Dedifferentiated amniotic fluid mesenchymal stem cell (primary cell): Measurements from ENCODE around the gene ATP5PD.
A peak's percentile ranks its signal among the peaks of the same experiment; 100 is the strongest.

Experiments
- DNase-seq: peaks from one replicate; pipeline ENCODE4 v3.0.0-alpha.2; 2016; ENCODE audit errors: extremely low spot score

The ATP5PD gene

DNA sequence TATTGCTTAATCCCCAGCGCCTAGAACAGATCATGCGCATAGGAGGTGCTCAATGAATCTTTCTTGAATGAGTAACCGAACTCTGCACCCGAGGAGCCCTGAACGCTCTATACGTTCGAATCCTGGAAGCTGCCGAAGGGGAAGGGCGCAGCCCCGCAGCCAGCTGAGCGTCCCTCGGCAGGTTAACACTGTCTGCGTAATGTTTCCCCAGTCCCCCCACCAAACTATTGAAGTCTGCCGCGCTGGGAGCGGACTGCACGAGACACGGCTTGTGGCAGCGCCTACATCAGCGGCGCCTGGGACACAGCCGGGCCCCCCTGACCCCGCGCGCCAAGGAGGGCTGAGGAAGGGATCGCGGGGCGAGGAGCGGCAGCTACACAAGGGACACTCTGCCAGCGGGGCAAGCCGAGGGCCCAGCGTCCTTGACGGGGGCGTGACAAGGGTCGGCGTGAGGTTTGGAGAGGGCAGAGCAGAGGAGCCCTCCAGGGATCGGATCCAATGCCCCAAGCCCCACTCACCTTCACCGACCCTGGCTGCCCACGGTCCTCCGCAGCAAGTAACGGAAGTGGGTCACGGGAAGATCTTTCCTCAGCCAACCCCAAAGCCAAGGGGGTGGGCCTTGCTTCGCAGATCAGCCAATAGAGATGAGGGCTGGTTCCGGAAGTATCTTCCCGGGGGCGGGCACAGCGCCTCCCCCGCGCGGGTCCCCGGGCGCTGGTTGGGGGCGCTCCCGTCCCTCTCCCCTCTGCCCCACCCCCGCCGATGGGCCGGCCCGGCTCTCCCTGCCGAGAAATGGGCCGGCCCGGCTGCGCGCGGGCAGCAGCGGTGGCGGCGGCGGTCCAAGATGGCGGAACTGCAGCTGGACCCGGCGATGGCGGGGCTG is at the start of gene ATP5PD, which contains the start of gene KCTD2:
Gene ATP5PD (minus strand): TSS at position 563 of the 883 bp plus-strand sequence. CDS start 4,319 bp downstream, outside the sequence.
Gene KCTD2 (plus strand): TSS at position 819 of the 883 bp plus-strand sequence. CDS start 26 bp downstream, at position 845.
- DNase-seq, result peak; percentile 97

DNA sequence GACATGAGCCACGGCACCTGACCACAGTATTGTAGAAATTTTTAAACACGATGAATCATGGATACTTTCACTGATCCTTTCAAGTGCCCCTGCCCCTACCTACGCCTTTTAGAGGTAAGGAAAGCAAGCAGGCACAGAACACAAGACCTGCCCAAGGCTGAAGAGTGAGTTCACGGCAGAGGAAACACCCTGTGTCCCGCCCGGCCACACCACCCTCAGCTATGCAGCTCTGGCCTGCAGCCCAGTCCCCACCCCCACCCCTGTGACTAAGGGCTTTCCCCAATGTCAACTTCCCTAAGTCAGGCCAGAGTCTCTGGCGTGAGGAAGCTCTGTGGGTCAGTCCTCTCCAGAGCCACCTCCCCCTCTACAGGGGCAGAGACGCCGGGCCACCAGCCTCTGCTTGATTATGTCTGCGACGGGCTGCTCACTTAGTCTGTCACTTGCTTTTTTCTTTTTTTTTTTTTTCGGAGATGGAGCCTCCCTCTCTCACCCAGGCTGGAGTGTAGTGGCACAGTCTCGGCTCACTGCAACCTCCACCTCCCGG is 49.4 kb upstream of the ATP5PD start:
- peak; percentile 56 for DNase-seq

- DNase-seq, result no peak
These were observed 48.2 kb upstream of the ATP5PD start for GRCh38 chr17:75094871-75095399.

DNA sequence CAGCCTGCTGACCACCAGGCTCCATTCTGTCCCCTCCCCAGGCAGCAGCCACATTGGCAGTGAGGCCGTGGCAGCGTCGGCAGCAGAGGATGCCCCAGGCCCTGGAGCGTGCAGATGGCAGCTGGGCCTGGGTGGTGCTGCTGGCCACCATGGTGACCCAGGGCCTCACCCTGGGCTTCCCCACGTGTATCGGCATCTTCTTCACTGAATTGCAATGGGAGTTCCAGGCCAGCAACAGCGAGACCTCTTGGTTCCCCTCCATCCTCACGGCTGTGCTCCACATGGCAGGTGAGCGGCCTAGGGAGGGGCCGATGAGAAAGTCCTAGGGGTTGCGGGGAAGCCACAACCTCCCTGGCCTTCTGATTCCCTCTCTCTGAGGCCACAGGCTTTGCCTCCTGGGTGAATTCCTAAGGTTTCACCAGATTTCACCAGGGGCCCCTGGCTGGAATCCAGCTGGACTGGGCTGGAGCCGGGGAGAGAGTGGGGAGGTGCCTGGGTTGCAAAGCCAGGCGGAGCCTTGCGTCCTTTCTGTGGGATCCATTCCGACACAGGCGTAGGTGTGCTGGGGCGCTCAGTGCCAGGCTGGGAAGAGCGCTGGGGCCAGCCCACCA is 46.9 kb upstream of the ATP5PD start:
- DNase-seq, result no peak

DNA sequence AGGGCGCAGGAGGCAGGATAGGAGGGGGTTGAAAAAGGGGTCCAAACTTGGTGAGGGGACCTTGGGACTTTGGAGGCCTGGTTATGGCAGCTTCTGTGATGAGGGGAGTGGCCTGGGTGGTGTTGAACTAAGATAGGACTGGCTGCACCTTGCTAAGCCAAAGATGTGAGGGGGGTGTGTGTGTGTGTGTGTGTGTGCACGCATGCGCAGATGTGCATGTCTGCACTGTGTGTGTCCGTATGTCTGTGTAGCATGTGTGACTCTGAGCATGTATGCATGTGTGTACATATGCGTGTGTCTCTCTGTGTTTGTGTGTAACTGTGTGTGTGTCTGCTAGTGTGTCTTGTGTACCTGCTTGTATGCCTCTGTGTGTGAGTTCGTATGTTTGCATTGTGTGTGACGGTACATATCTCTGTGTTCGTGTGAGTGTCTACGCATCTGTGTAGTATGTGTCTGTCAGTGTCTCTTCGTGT is 45.1 kb upstream of the ATP5PD start:
- DNase-seq, result no peak

DNA sequence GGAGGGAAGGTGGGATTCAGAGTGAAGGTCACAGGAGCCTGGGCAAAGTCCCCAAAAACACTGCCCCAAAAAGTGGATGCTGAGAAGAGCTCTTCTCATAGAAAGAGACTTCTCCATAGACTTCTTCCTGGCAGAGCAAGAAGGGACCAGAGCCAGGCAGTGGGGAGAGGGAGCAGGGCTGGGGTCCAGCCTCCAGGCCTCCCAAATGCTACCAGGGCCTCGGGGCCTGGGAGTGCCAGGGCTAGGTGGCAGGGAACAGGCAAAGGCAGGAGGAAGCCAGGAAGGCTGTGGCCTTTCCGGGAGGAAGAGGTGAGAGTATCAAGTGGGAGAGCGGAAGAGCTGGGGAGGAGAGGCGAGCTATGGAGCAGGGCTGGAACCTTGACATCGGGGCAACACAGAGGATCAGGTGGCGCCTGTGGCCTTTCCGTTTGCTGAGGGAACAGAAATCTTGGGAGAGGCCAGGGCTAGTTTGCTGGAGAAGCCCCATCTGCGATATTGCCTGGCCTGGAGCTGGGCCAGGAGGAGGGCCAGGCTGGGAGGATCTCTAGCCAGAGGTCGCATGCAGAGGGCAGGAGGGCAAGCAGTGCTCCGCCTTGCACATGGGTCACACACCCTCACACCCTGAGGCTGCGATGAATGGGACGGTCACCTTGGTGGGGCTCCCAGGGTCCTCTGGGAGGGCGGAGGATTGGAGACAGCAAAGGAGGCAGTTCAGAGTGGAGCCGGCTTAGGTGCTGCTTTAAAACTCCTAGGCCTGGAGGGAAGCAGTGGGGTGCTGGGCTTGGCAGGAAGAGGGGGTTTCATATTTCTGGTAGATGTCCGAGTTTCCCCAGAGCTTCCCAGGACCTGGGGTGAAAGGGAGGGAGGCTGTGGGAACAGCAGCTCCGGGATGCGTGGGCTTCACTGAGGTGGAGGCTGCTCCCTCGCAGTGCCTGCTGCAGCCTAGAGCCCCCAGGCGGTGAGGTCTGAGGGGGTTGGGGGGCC is 44.4 kb upstream of the ATP5PD start:
- DNase-seq, result no peak

DNA sequence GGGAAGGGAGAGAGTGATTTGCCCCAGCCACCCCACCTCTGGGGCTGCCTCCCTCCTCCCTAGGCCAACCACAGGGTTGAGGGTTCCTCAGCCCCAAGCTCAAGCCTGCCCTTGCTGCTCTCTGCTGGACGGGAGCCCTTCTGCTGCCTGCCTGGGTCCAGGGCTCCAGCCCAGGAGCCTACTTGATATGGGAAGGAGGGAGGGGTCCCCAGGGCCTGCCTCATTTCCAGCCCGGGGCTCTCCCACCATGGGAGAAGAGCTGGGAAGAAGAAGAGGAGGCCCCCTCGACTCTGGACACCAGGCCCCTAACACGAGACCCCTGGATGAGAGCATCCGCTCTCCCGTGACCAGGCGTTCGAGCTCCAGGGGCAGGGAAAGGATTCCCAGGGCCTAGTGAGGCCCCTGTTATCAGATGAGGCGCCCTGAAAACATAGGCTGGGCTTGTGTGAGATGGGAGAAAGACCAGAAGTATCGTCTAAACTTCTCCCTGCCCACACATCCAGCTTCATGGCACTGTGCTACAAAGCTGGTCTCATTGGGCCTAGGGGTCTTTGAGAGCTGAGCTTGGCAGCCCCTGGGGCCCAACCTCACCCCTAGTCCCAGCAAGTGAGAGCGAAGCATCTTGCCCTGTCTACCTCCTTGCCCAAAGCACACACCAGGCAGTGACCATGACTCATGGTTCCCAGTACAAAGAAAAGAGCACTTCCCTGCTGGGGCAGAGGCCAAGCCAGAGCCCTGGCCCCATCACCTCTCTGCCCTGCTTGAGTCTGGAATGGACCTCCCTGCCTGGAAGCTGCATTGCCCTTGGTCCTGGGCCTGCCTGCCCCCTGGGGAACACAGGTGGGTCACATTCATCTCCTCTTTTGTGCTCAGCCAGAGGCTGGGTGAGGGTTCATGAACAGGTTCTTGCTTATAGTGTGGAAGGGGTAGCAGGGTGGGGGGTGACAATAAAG is 42.0 kb upstream of the ATP5PD start:
- no peak for DNase-seq

- DNase-seq, result peak; percentile 47
These were observed 41.0 kb upstream of the ATP5PD start, which contains the start of gene SLC16A5 for GRCh38 chr17:75087558-75088453. SLC16A5 (plus strand) TSS chr17:75087954; CDS start chr17:75093637, 5,683 bp downstream.

GRCh38 chr17:75087182-75087557 is 40.4 kb upstream of the ATP5PD start:
- DNase-seq, result no peak

DNA sequence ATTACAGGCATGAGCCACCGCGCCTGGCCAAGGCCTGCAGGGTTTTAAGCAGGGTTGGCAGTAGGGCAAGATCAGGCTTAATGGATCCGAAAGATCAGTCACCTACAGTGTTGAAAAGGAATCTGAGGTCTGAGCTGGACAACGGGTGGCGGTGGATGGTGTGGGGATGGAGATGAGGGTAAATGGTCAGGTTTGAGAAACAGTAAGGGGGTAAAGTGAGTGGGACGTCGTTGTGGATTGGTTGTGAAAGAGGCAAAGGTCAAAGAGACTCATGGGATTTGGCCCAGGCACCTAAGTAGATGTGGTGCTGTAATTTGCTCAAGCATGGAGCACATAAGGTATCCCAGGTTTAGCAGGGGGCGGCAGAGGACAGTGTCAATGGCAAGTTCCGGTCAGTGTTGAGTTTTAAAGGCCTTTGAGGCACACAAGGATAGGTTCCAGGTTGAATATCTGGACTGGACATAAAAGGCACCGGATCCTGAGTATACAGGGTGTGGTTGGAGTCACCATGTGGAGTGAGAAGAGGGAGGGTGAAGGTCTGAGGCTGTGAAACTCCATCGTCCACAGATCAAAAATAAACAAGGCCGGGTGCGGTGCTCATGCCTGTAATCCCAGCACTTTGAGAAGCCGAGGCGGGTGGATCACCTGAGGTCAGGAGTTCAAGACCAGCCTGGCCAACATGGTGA is 39.9 kb upstream of the ATP5PD start:
- DNase-seq, result no peak

GRCh38 chr17:75084039-75084660 is 37.4 kb upstream of the ATP5PD start:
- DNase-seq, result no peak

DNA sequence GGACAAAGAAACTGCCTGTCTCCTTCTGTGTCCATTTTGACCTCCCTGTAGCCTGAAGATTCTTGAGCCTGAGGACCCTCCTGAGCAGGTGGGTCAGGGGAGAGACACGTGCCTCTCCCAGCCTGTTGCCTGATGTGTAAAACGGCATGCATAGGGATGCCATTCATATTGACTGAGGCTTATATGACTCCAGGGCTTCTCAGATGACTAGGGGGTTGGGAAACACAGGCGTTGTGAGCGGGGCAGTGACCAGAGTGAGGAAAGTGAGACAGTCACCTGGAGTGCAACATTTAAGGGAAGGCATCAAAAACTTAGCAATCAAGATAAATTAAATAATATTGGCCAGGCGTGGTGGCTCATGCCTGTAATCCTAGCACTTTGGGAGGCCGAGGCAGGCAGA is 35.9 kb upstream of the ATP5PD start:
- DNase-seq, result no peak

DNA sequence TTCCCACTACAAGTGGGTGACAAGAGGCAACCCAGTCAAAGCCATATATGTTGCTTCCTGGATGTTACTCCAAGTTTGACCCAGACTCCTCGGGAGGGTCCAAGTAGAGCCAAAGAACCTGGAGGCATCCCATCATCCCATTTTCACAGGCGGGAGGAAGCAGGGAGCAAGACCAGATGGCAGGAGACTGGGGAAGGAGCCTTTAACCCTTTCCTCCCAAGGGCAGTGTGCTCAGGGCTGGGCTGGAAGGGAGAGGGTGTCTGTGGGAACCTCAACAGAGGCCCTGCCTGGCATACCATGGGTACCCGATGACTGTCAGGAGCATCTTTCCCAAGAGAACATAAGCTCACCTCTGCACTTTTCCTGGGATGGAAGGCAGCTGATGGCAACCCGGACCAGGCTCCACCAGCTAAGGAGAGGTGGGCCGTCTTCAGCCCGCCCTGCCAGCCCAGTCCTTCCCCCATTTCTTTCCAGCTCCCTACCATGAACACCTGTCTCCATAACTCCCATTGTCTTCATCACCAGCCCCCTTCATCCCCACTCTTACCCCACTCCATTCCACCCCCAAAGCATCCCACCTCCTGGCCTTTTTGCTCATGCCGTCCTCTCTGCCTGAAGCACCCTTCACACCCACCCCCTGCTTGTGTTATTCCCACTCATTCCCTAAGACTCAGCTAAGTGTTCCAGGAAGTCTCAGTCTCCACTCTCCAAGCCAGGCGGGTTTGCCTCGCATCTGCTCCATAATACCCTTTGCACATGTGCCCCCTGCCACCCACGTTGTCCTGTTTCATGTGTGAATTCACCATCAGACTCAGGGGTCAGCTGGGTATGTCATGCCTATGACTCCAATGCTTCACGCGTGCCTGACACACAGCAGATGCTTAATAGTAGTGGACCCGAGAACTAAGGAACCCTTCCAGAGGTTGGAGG is 35.1 kb upstream of the ATP5PD start:
- no peak for DNase-seq

DNA sequence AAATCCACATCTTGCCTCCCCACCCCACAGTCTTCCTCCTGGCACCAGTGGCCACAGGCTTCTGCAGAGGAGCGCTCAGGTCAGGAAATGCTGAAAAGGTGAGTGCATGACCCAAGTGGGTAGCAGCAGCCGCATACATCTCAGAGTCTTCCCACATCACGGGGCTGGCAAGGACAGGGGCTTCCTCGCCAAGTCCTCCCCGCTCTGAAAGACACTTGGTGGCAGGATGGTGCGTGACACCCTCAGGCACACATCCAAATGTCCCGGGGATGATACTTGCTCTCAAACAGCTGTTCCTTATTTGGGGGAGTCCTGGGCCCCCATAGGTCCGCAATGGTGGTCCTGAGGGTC is 32.2 kb upstream of the ATP5PD start:
- no peak for DNase-seq

DNA sequence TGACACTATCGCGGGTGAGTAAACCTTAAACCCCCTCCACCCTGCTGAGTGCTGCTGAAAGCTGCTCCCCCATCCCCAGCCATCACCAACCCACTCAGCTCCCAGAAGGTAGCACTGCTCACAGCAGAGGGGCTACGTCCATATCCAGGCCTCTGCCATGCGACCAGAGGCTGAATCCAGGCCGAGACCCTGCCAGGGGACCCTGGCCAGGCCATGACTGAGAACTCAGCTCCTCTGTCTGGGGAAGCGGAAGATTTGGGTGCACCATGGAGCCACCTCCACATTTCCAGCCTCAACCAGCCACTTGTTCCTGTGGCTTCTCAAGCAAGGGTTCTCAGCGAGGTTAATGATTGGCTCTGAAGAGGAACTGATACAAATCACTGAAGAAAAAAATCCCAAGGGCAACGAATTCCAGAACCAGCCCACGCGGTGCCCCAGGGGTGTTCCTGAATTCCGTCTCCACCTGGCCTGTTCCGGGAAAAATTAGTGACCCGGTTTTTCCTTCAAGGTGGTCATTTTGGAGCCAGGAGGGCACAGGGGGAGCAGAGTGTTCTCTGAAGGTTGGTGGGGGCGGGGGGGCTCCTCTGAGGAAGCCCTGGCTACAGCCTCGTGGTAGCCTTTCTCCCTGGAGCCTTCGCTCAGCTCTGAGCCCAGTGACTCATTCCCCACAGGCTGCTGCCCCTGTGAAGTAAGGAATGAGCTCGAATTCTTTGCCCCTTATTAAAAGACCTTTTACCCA is 31.7 kb upstream of the ATP5PD start:
- DNase-seq, result no peak
